ENCODE results near the gene SLC25A34. TPM values are rescaled to one million over a fixed set of nuclear protein-coding genes. Genes with fewer than 3 reads are reported as not detected.

The SLC25A34 gene
- total RNA-seq, 1 donor: 0.54 TPM

DNA sequence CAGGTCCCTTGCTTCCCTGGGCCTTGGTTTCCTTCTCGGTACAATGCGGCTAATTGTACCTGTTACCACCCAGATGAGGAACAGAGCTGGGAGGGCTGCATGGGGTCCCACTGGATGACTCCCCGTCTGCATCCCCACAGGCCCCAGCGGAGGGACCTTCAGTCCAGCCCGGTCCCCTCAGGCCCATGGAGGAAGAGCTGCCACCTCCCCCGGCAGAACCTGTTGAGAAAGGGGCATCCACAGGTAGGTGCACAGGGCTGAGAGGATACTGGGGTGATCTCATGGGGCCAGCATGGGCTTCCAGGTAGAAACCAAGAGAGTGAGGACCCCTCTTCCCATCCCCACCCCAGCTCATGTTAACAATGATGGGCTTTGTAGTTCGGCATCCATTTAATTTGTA is 32.3 kb downstream of the SLC25A34 start:
- no peak overlapping the region for H3K4me3 ChIP-seq (ENCODE audit: low read depth, low read length)
- DNase-seq (ENCODE audit: low read depth): no peak
- TF ChIP-seq, protein P1, sequence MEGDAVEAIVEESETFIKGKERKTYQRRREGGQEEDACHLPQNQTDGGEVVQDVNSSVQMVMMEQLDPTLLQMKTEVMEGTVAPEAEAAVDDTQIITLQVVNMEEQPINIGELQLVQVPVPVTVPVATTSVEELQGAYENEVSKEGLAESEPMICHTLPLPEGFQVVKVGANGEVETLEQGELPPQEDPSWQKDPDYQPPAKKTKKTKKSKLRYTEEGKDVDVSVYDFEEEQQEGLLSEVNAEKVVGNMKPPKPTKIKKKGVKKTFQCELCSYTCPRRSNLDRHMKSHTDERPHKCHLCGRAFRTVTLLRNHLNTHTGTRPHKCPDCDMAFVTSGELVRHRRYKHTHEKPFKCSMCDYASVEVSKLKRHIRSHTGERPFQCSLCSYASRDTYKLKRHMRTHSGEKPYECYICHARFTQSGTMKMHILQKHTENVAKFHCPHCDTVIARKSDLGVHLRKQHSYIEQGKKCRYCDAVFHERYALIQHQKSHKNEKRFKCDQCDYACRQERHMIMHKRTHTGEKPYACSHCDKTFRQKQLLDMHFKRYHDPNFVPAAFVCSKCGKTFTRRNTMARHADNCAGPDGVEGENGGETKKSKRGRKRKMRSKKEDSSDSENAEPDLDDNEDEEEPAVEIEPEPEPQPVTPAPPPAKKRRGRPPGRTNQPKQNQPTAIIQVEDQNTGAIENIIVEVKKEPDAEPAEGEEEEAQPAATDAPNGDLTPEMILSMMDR (IDR thresholded peaks at IDR 0.05; ENCODE audit: insufficient read depth, low read length): no peak

DNA sequence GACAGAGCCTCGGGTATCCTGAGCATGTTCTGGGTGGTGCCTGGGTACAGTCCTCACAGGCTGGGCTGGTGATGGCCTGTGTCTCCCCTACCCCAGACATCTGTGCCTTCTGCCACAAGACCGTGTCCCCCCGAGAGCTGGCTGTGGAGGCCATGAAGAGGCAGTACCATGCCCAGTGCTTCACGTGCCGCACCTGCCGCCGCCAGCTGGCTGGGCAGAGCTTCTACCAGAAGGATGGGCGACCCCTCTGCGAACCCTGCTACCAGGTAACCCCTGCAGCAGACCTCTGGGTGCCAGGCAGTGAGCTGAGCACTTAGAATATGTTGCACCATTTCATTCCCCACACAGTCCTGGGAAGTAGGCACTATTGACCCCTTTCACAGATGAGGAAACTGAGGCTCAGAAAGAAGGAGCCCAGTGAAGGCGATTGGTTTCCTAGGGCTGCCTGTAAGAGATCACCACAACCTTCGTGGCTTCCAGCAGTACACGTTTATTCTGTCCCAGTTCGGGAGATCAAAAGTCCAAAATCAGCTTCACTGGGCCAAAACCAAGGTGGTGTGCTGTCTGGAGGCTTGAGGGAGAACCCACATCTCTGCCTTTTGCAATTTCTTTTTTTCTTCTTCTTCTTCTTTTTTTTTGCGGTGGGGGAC is 34.4 kb downstream of the SLC25A34 start:
- DNase-seq (ENCODE audit: low read depth): no peak
- H3K4me3 ChIP-seq (ENCODE audit: low read depth, low read length): no peak overlapping the region
- TF ChIP-seq, protein P1 (IDR thresholded peaks at IDR 0.05; ENCODE audit: insufficient read depth, low read length): no peak

DNA sequence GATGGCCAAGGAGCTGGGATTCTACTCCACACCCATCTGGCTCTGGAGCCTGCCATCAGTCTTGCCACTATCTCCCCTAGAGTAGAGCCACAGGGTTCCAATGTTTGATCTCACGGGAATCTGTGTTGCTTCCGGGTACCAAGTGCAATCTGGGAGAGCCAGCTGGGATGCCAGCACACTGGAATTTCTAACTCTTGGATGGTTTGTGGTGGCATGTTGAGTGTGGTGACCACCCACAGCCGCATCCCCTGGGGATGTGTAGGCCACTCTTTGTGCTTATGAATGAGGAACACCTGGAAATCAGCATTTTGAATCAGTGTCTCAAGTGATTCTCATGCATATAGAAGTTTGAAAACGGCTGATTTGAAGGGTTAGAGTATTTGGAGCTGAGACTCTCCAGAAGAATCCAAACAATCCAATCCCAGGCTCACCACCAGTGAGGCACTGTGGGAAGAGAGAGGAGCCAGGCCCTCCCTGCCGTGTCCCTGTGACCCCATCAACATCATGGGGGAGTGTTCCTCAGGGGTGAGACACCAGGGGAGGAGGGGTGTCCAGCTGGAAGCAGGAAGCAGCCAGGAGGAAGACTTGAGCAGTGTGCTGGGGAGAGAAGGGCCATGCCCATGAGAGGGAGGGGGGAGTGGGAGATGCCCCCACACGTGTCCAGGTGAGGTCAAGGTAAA is 35.9 kb downstream of the SLC25A34 start:
- TF ChIP-seq, protein P1 (IDR thresholded peaks at IDR 0.05; ENCODE audit: insufficient read depth, low read length): no peak
- DNase-seq (ENCODE audit: low read depth): no peak
- no peak overlapping the region for H3K4me3 ChIP-seq (ENCODE audit: low read depth, low read length)

DNA sequence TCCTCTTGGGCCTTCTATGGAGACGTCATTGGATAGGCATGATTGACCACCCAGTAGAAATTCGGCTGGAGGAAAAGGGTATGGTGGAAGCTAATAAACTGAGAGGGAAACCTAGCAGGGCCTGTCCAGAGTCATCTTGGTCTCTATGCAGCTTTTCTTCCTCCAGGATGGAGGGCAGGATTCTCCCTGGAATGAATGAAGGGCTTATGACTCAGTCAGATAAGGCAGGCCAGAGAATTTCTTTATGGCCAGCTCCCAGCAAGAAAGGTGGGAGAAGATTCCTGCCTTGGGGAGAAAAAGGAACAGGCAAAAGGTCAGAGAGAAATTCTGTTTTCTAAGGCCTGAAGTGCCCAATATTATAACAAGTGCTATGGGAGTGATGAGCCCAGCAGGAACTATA is 39.6 kb downstream of the SLC25A34 start:
- TF ChIP-seq, protein P1 (IDR thresholded peaks at IDR 0.05; ENCODE audit: insufficient read depth, low read length): no peak
- H3K4me3 ChIP-seq (ENCODE audit: low read depth, low read length): no peak overlapping the region
- peak; percentile 62 for DNase-seq (ENCODE audit: low read depth)

DNA sequence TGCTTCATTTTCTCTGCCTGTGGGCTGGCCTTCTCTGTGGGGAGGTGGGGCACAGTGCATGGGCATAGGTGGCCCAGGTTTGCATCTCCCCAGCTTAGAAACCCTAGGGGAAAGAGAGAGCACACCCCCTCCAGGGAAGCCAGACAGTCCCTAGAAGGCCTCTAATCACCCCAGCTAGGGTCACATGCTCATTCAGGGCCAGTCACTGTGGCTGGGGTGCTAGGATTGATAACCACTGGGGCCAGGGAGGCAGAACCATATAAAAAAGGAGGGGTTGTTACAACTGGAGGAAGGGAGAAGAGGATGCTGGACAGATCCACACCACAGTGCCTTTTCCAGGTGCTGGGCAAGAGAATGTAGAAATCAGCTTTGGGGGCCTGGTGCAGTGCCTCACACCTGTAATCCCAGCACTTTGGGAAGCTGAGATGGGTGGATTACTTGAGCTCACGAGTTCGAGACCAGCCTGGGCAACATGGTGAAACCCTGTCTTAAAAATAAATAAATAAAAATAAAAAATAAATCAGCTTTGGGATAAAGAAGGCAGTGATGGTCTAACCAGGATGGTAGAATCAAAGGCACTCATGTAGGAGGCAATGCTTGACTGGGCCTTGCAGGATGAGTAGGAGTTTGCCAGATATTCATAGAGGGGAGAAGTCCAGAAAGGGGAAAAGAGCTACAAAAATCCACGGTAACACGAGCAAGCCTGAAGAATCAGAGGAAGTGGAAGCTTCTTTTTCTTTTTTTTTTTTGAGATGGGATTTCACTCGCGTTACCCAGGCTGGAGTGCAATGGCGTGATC is 42.0 kb downstream of the SLC25A34 start:
- TF ChIP-seq, protein P1 (IDR thresholded peaks at IDR 0.05; ENCODE audit: insufficient read depth, low read length): no peak
- H3K4me3 ChIP-seq (ENCODE audit: low read depth, low read length): no peak overlapping the region
- no peak for DNase-seq (ENCODE audit: low read depth)

DNA sequence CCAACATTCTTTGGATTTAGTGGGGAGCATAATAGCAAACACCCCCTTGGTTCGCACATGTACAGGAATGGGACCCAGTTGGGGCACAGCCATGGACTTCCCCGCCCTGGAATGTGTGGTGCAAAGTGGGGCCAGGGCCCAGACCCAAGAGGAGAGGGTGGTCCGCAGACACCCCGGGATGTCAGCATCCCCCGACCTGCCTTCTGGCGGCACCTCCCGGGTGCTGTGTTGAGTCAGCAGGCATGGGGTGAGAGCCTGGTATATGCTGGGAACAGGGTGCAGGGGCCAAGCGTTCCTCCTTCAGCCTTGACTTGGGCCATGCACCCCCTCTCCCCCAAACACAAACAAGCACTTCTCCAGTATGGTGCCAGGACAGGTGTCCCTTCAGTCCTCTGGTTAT is 49.6 kb downstream of the SLC25A34 start:
- no peak for DNase-seq (ENCODE audit: low read depth)
- H3K4me3 ChIP-seq (ENCODE audit: low read depth, low read length): no peak overlapping the region
- TF ChIP-seq, protein P1 (IDR thresholded peaks at IDR 0.05; ENCODE audit: insufficient read depth, low read length): no peak

All from fibroblast of the aortic adventitia (primary cell).